Stimulated activated CD8-positive, alpha-beta memory T cell treated with anti-CD3 and anti-CD28 coated beads, Interleukin-15, amount 100 ng/mL, for 48 hours (primary cell): Measurements from ENCODE around the gene OR6V1.
"Not testable (repeated sequence)": the region's sequence is repeated elsewhere in the genome, so short reads cannot be mapped to it uniquely, and the experiment has no call there.

Source experiments
- DNase-seq, 2 donors: peaks; one replicate each; pipeline ENCODE4 v3.0.0-alpha.2; 2020; ENCODE audit warnings: low read depth in 2 of 2

Gene OR6V1

DNA sequence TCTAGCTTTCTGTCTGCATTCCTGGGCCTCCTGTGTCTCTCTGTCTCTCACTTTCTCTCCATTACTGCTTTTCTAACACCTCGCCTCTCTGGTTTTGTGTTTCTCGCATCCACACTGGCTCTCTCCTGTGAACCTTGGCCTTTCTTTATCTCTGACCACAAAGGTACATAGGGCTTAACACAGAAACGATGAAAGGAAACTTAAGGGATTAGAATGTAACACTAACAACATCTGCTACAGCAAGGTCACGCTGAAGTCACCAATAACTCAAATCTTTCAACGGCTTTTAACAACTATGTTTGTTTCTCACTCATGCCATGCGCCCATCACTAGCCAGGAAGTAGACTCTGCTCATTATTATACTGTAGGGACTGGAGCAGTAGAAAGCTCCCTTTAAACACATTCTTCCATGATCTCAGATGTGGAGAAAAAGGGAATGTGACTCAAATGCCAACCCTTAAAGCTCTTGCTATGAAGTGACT, 9.3 kb upstream of the OR6V1 start:
- no peak for DNase-seq

- no peak for DNase-seq
Measured at GRCh38 chr7:143043391-143043790, 8.8 kb upstream of the OR6V1 start.

- no peak for DNase-seq
Measured at GRCh38 chr7:143046426-143046851, 5.7 kb upstream of the OR6V1 start.

DNA sequence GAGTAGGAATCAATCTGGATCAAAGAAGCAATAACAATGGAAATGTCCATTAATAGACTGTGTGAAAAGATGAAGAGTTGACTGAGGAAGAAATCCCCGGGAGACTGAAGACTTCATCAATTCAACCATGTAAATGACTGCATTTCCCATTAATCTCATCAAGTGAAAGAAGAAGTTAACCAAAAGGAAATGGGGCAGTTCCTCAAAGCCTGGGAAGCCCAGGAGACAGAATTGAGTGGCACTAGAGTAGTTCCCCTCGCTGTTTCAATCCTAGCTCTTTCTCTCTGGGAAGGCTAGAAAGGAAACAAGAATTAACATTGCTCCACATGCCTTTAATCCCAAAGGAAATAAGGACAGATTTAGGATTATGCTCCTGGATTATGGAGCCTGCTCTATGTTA, 4.8 kb upstream of the OR6V1 start:
- DNase-seq: no peak

DNA sequence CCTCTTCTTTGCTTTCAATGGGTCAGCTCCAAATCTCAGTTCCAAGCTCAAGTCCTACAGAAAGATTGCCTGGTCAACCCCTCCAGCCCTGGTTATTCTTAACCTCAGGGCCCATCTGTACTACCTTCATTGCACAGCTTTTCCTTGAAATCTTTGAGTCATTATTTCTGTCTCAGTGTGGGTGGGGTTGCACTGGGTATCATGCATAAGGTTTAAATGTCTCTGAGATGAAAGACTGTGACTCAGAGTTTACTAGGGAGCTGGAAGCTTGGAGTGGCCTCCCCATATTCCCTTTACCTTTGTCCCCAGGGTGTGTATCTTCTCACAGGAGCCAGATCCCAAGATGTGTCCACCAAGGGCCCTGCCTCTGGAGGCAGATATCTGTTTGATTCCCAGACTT, 3.3 kb upstream of the OR6V1 start:
- DNase-seq: no peak

- no peak for DNase-seq
Measured at GRCh38 chr7:143049362-143049761, 2.8 kb upstream of the OR6V1 start.

- DNase-seq: no peak
Measured at GRCh38 chr7:143050931-143051330, 1.2 kb upstream of the OR6V1 start.

DNA sequence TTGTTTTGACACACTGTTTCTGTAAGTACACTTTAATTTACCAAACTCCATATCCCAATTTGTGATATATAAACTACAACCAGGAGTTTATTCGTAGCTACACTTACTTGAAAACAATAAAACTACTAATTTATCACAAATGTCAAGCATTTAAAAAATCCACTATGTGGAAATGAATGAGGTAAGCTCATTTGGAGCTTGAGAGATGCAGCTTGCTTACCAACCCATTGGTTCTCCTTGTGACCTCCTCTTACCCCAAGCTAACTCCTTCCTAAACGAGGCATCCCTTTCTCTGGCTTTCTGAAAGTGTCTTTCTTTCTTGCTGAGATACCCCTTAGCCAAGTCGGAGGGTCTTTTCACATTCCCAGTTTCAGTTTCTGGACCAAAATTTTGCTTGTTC, 2.5 kb downstream of the OR6V1 start:
- DNase-seq: no peak

DNA sequence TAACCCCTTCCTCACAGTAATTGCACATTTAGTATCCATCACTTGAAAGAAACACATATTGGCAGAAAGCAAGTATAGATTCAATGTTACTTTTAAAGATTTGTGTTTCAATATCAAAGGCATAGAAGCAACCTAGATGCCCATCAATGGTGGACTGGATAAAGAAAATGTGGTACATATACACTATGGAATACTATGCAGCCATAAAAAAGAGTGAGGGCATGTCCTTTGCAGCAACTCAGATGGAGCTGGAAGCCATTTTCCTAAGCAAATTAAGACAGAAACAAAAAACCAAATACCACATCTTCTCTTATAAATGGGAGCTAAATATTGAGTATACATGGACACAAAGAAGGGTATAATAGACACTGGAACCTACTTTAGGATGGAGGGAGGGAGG, 3.6 kb downstream of the OR6V1 start:
- no peak for DNase-seq

GRCh38 chr7:143063741-143064140, 11.6 kb downstream of the OR6V1 start:
- DNase-seq: no peak

DNA sequence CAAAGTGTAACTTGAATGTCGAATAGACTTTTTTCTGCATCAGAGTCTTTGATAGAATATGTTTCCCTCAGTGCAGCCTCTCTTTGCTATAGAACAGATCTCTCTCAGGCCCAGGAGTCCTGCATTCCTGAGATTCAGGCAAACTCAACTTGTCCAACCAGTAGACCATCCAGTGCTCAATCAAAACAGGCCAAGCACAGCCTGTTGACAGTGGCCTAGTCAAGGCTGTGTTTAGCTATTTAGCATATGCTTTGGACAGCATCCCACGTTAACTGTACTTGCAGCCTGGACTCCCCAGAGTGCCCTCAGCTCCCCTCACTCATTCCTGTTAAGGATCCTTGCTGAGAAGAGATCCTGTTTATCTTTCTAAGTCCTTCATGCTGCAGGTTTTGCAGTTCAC, 16.3 kb downstream of the OR6V1 start:
- no peak for DNase-seq

DNA sequence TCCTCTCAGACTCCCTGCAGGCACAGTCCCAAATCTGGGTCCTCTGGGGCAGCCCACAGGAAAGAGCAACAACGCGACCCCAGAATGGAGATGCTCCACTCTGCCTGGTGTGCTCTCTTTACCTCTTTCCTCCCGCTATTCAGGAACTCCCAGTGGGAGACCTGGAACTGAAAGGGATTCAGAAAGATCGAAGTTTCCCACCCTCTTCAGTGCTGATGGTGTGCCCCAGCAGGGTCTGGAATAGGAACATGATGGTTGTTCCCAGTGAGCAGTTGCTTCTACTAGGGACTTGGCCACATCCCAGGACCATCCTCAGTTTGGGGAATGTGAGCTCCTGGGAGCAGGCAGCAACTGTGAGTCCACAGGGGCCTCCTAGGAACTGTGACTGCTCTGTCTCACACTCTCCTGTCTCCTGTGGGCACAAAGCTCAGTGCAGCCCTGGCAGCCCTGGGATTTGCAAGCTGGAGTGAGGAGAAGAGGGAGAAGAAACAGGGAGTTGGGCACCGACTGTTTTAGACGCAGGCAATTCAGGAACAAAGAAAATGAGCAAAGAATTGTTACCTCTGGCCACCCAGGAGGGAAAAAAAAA, 17.9 kb downstream of the OR6V1 start:
- no peak for DNase-seq

GRCh38 chr7:143073556-143073955, 21.4 kb downstream of the OR6V1 start:
- DNase-seq: no peak

- DNase-seq: no peak
Measured at GRCh38 chr7:143074141-143074540, 22.0 kb downstream of the OR6V1 start.

GRCh38 chr7:143085109-143085508, 33.0 kb downstream of the OR6V1 start:
- DNase-seq: no peak

GRCh38 chr7:143085610-143086009, 33.5 kb downstream of the OR6V1 start:
- not testable (repeated sequence) for DNase-seq

- not testable (repeated sequence) for DNase-seq
Measured at GRCh38 chr7:143088549-143089231, 36.5 kb downstream of the OR6V1 start.

DNA sequence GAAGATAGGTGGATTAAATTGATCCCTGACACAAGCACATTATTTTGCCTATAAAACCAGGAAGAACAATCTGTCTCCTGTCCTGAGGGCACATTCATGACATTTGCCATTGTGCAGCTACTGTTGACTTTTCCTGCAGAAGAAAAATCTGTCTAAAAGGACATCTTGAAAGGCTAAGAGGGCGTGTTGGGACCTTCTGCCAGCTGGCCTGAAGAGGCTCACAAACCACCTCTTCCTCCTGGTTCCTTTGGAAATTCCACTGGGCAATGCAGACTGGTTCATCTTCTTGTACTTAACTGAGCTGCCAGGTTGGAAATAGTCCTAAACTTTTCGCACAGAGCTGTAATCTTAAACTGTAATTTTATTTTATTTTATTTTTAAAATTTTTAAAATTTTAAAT, 44.0 kb downstream of the OR6V1 start:
- no peak for DNase-seq

DNA sequence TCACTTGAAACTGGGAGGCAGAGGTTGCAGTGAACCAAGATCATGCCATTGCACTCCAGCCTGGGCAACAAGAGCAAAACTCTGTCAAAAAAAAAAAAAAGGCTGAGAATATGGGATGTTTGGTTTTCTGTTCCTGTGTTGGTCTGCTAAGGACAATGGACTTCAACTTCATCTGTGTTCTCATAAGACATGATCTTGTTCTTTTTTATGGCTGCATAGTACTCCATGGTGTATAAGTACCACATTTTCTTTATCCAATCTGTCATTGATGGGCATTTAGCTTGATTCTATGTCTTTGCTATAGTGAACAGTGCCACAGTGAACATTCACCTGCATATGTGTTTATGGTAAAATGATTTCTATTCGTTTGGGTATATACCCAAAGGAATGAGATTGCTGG, 47.4 kb downstream of the OR6V1 start:
- DNase-seq: not testable (repeated sequence)
